ENCODE measurements around the gene HJURP. TPM values are rescaled to one million over a fixed set of nuclear protein-coding genes. Genes with fewer than 3 reads are reported as not detected.

Gene HJURP
- total and polyA plus RNA-seq, 7 donors: 0.28 to 9.0 (median 1.5) TPM

- 55% methylated on average over 5 of the region's 5 CpGs for WGBS, 2 donors
- no peak overlapping the region for H3K27ac ChIP-seq
- H3K27me3 ChIP-seq: no peaks in the 10 kb centered on the region
- H3K36me3 ChIP-seq: no peaks in the 10 kb centered on the region
- TF ChIP-seq CTCF (IDR thresholded peaks at IDR 0.05): no peak
- TF ChIP-seq EP300 (IDR thresholded peaks at IDR 0.05): no peak
- intact Hi-C loops (cut with DNase I): no loop called here
- no peak overlapping the region for H3K4me3 ChIP-seq
- H3K9me3 ChIP-seq: no peaks in the 10 kb centered on the region
- no peak for DNase-seq
- no peaks in the 10 kb centered on the region for H3K4me1 ChIP-seq
These were observed 54.6 kb downstream of the HJURP start for GRCh38 chr2:233799716-233800115.

- Histone ChIP-seq H3K9me3 (no peaks in the 10 kb centered on the region), H3K27ac (no peak overlapping the region), H3K4me1 (no peaks in the 10 kb centered on the region), H3K36me3 (no peaks in the 10 kb centered on the region), H3K27me3 (no peaks in the 10 kb centered on the region), H3K4me3 (no peak overlapping the region)
- TF ChIP-seq CTCF (IDR thresholded peaks at IDR 0.05): no peak
- no peak for TF ChIP-seq EP300 (IDR thresholded peaks at IDR 0.05)
- TF ChIP-seq POLR2AphosphoS5 (IDR thresholded peaks at IDR 0.05): no peak
- no peak for TF ChIP-seq POLR2A (IDR thresholded peaks at IDR 0.05)
- intact Hi-C loops (cut with DNase I): no loop called here
- DNase-seq: peak; percentile 33
- 69 to 74% methylated on average over 7 of the region's 7 CpGs for WGBS, 2 donors
These were observed 55.2 kb downstream of the HJURP start for GRCh38 chr2:233799087-233799665.

GRCh38 chr2:233798335-233799086, 55.8 kb downstream of the HJURP start:
- TF ChIP-seq POLR2AphosphoS5 (IDR thresholded peaks at IDR 0.05) (no peak), POLR2A (IDR thresholded peaks at IDR 0.05) (no peak), EP300 (IDR thresholded peaks at IDR 0.05) (no peak), CTCF (IDR thresholded peaks at IDR 0.05) (no peak)
- H3K4me3 ChIP-seq: no peak overlapping the region

GRCh38 chr2:233796254-233796653, 58.1 kb downstream of the HJURP start:
- 92% methylated on average over 9 of the region's 9 CpGs for WGBS, 2 donors

More at GRCh38 chr2:233798335-233799086, 55.8 kb downstream of the HJURP start:
- H3K27ac ChIP-seq: no peak overlapping the region
- H3K36me3 ChIP-seq: no peaks in the 10 kb centered on the region
- no peaks in the 10 kb centered on the region for H3K27me3 ChIP-seq
- 84 to 85% methylated on average over 14 of the region's 14 CpGs for WGBS, 2 donors
- H3K9me3 ChIP-seq: no peaks in the 10 kb centered on the region
- H3K4me1 ChIP-seq: no peaks in the 10 kb centered on the region
- intact Hi-C loops (cut with DNase I): no loop called here
- DNase-seq: no peak

More at GRCh38 chr2:233796254-233796653, 58.1 kb downstream of the HJURP start:
- Histone ChIP-seq H3K4me1 (no peaks in the 10 kb centered on the region), H3K9me3 (no peaks in the 10 kb centered on the region), H3K4me3 (no peak overlapping the region), H3K36me3 (no peaks in the 10 kb centered on the region), H3K27ac (no peak overlapping the region), H3K27me3 (no peaks in the 10 kb centered on the region)
- intact Hi-C loops (cut with DNase I): no loop called here
- TF ChIP-seq EP300 (IDR thresholded peaks at IDR 0.05): no peak
- no peak for TF ChIP-seq POLR2AphosphoS5 (IDR thresholded peaks at IDR 0.05)
- TF ChIP-seq POLR2A (IDR thresholded peaks at IDR 0.05): no peak
- TF ChIP-seq CTCF (IDR thresholded peaks at IDR 0.05): no peak
- DNase-seq: no peak

All from sigmoid colon (tissue), 7 donors.